K562 (cell line): ENCODE results near the gene PRDX1. TPM values are rescaled to one million over a fixed set of nuclear protein-coding genes. Genes with fewer than 3 reads are reported as not detected.

ENCODE experiments used
- ATAC-seq: fragments of 200-7000 bp; cut with Tn5 transposase; 3 replicates; pipeline ENCODE4 v1.9.1; 2020; ENCODE audit warnings: moderate library complexity
- BruUV-seq: library from RNA; stranded (reverse); fragments of 400-500 nt; replicated peaks from 2 replicates; lab custom pipeline; 2021; lab: Mats Ljungman, UMichigan
- CTCF ChIA-PET: fragments of 300-600 bp; formaldehyde crosslinking; extraction: SDS; loops from one replicate; lab custom pipeline; 2021; ENCODE audit warnings: low intra/inter-chr PET ratio; lab: Yijun Ruan, JAX
- POLR2A ChIA-PET: fragments of 300-600, 350-650 bp; sonication (Branson Sonifier 250); formaldehyde crosslinking; extraction: SDS; loops from one replicate; lab custom pipeline; 2021; ENCODE audit warnings: antibody characterized with exemption, inconsistent platforms; lab: Yijun Ruan, JAX
- DNase-seq, 4 experiments: peaks; one replicate each; pipeline versions ENCODE4 v3.0.0 to v3.0.0-alpha.2; 2011 to 2018; ENCODE audit warnings: low spot score in 3 of 4, mixed read lengths in 3 of 4; ENCODE audit errors: extremely low read depth in 1 of 4
- FAIRE-seq: peaks from 2 replicates; lab custom pipeline; 2011; peaks lifted over from hg19 to GRCh38; lab: Jason Lieb, UNC
- H2AFZ ChIP-seq: 2 replicates; pipeline ENCODE4 v1.6.0; 2011; ENCODE audit warnings: low read depth, low read length, control low read depth, inconsistent platforms
- H3K27ac ChIP-seq: fragments of 200-600 bp; 3 replicates; pipeline ENCODE4 v1.8.0; 2011; ENCODE audit warnings: low read depth, mild to moderate bottlenecking, control low read depth, inconsistent platforms, low read length, moderate library complexity, mixed read lengths; ENCODE audit errors: extremely low read depth
- H3K27me3 ChIP-seq, 2 experiments: fragments of 300-600 bp in 1 of 2; 2 replicates in 1 of 2; 3 replicates in 1 of 2; pipeline versions ENCODE4 v1.6.0 to v1.8.0; 2011; ENCODE audit warnings: inconsistent platforms in 2 of 2, low read length in 2 of 2, mild to moderate bottlenecking in 1 of 2, mixed read lengths in 1 of 2, moderate library complexity in 1 of 2; ENCODE audit not compliant: control insufficient read depth in 2 of 2, insufficient read depth in 2 of 2
- H3K36me3 ChIP-seq: fragments of 300-600 bp; 3 replicates; pipeline ENCODE4 v1.8.0; 2011; ENCODE audit warnings: mild to moderate bottlenecking, low read length, inconsistent platforms; ENCODE audit not compliant: control insufficient read depth, insufficient read depth
- H3K4me1 ChIP-seq, 2 experiments: fragments of 200-600 bp in 1 of 2; replicated peaks in 1 of 2; 2 replicates in 1 of 2; 3 replicates in 1 of 2; pipeline versions ENCODE4 v1.5.1 to v1.8.0; 2011; ENCODE audit warnings: inconsistent platforms in 2 of 2, low read length in 2 of 2, mild to moderate bottlenecking in 1 of 2, mixed read lengths in 1 of 2, moderate library complexity in 1 of 2; ENCODE audit not compliant: control insufficient read depth in 2 of 2, insufficient read depth in 2 of 2
- H3K4me2 ChIP-seq: 2 replicates; pipeline ENCODE4 v1.6.1; 2011; ENCODE audit warnings: low read length, control low read depth, inconsistent platforms, mixed read lengths; ENCODE audit not compliant: insufficient read depth
- H3K4me3 ChIP-seq: fragments of 200-600 bp; sonication (generic), shearing (Covaris generic); 2 replicates; pipeline ENCODE4 v1.5.1; 2016; ENCODE audit warnings: control low read depth, inconsistent platforms
- H3K79me2 ChIP-seq: fragments of 200-600 bp; 3 replicates; pipeline ENCODE4 v1.8.0; 2011; ENCODE audit warnings: low read length, inconsistent platforms; ENCODE audit not compliant: control insufficient read depth, insufficient read depth
- H3K9ac ChIP-seq, 2 experiments: 2 replicates each; pipeline versions ENCODE4 v1.6.0 to v1.6.1; 2011; ENCODE audit warnings: low read depth in 2 of 2, low read length in 2 of 2, control low read depth in 1 of 2, inconsistent platforms in 1 of 2, mild to moderate bottlenecking in 1 of 2, mixed read lengths in 1 of 2; ENCODE audit not compliant: insufficient read depth in 1 of 2
- H3K9me1 ChIP-seq: one replicate; pipeline ENCODE4 v1.6.0; 2011; ENCODE audit warnings: inconsistent platforms, mild to moderate bottlenecking, low read length, moderate library complexity; ENCODE audit not compliant: control insufficient read depth, insufficient read depth
- H3K9me3 ChIP-seq: replicated peaks from 2 replicates; pipeline ENCODE4 v1.5.1; 2011; ENCODE audit warnings: low read depth, low read length, inconsistent platforms; ENCODE audit not compliant: control insufficient read depth, insufficient read depth
- H4K20me1 ChIP-seq: replicated peaks from 2 replicates; pipeline ENCODE4 v1.6.1; 2011; ENCODE audit warnings: low read length, inconsistent platforms, mixed read lengths; ENCODE audit not compliant: control insufficient read depth, insufficient read depth
- ARNT ChIP-seq, 2 experiments: fragments of 450-650 bp; IDR thresholded peaks; 2 replicates each; pipeline ENCODE4 v1.6.1; 2016; ENCODE audit warnings: mild to moderate bottlenecking in 1 of 2
- GTF2A2 ChIP-seq: IDR thresholded peaks from 2 replicates; pipeline ENCODE4 v1.6.1; 2016; ENCODE audit warnings: mild to moderate bottlenecking, missing genetic modification characterization, missing compliant biosample characterization
- SIX5 ChIP-seq, 2 experiments: IDR thresholded peaks; 2 replicates each; pipeline ENCODE4 v1.6.1; 2011; ENCODE audit warnings: low read length in 2 of 2, borderline replicate concordance in 1 of 2, low read depth in 1 of 2, mild to moderate bottlenecking in 1 of 2, moderate library complexity in 1 of 2; ENCODE audit not compliant: insufficient read depth in 1 of 2
- YY1 ChIP-seq, 3 experiments: IDR thresholded peaks; 2 replicates each; pipeline ENCODE4 v1.6.1; 2011; ENCODE audit warnings: low read length in 2 of 3, mild to moderate bottlenecking in 2 of 3, moderate library complexity in 2 of 3, borderline replicate concordance in 1 of 3, control low read depth in 1 of 3, low read depth in 1 of 3; ENCODE audit not compliant: insufficient read depth in 3 of 3, insufficient replicate concordance in 2 of 3, control insufficient read depth in 1 of 3, insufficient read length in 1 of 3; ENCODE audit errors: extremely low read depth in 1 of 3
- ZNF121 ChIP-seq: sonication (generic); formaldehyde crosslinking; conservative IDR thresholded peaks from 2 replicates; pipeline ENCODE4 v1.8.0; 2022; ENCODE audit warnings: missing genetic modification reagents
- ZNF324 ChIP-seq: fragments of 250-450 bp; sonication (Bioruptor Pico); IDR thresholded peaks from 2 replicates; pipeline ENCODE4 v1.4.0; 2020; ENCODE audit warnings: mild to moderate bottlenecking
- ZNF445 ChIP-seq: fragments of 250-450 bp; sonication (Bioruptor Pico); IDR thresholded peaks from 2 replicates; pipeline ENCODE4 v1.4.0; 2020; ENCODE audit warnings: low read depth, mild to moderate bottlenecking, moderate library complexity
- WGBS: fragments of 100-300 bp; shearing (Covaris generic); methylation state at CpG from one replicate; pipeline ENCODE4 v1.1.6; 2016; ENCODE audit warnings: low coverage, mixed read lengths; ENCODE audit not compliant: insufficient coverage; ENCODE audit errors: missing lambda C conversion rate; 5-methylcytosine and 5-hydroxymethylcytosine counted together
- in situ Hi-C: fragments of 300-500 bp; cut with MboI; formaldehyde crosslinking; loops from 4 replicates; pipeline ENCODE4 v1.15.0; 2018; ENCODE audit warnings: inconsistent platforms, mixed read lengths
- intact Hi-C: fragments of 100-400 bp; cut with micrococcal nuclease; formaldehyde crosslinking; loops from 2 replicates; pipeline ENCODE4 v1.14.2; 2022
- polyA plus RNA-seq, 8 experiments: library from polyadenylated mRNA; depleted of rRNA in 4 of 8; stranded (reverse) in 5 of 8; unstranded in 3 of 8; fragments of >200 nt; fragmentation: Nextera tagmentation in 2 of 8; fragmentation: Illumina TruSeq in 1 of 8; extraction: Ambion mirVana in 2 of 8; extraction: Trizol in 1 of 8; gene quantifications; 2 replicates each; pipeline versions ENCODE4 v1.2.1 to v1.2.3, GENCODE V29; 2011 to 2014; ENCODE audit warnings: inconsistent platforms in 1 of 8, missing spikeins in 1 of 8
- total RNA-seq, 7 experiments: library from RNA; depleted of rRNA in 6 of 7; stranded (reverse); fragments of >200 nt in 6 of 7; fragmentation: Illumina TruSeq in 2 of 7; extraction: Trizol in 2 of 7; gene quantifications; 2 replicates each; pipeline versions ENCODE4 v1.2.1 to v1.2.3, GENCODE V29; 2011 to 2021; ENCODE audit warnings: low replicate concordance in 1 of 7

The PRDX1 gene
- total and polyA plus RNA-seq, 9 of the 15 experiments (the other 6 are each of a cell fraction or from before 2014, with no cell fraction given), result 748 to 2,388 (median 1,045) TPM

DNA sequence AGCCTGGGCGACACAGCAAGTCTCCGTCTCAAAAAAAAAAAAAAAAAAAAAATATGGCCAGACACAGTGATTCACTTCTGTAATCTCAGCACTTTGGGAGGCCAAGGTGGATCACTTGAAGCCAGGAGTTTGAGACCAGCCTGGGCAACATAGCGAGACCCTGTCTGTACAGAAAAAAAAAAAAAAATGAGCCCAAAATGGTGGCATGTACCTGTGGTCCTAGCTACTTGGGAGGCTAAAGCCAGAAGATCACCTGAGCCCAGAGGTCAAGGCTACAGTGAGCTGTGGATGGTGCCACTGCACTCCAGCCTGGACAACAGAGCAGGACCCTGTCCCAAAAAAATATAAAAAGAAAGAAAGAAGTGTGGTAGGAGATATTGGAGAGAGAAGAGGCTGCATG, 29.0 kb downstream of the PRDX1 start:
- POLR2A ChIA-PET, result interaction anchor here (0.5 to 1.9 kb wide), 17 partner anchors 15 to 771 kb away, joined by 3 to 10 read pairs (median 3); partner anchors contain the start of genes MUTYH, NASP, PRDX1 and RPS8
- H4K20me1 ChIP-seq, result no peaks in the 10 kb centered on the region
- 73% methylated on average over 3 of the region's 3 CpGs for WGBS
- peaks cover 9 to 20% of the 10 kb centered on the region in 2 experiments; a peak in 4 of 5 replicates for H3K4me1 ChIP-seq
- no peak overlapping the region for H3K9ac ChIP-seq
- peaks cover 4% of the 10 kb centered on the region; the same call in 1 of the 2 replicates for H3K9me3 ChIP-seq
- CTCF ChIA-PET, result interaction anchor here (0.7 to 5.8 kb wide), 7 partner anchors 133 to 784 kb away, joined by 3 to 106 read pairs (median 3); partner anchors contain the start of genes MUTYH and TOE1
- no peaks in the 10 kb centered on the region for H3K36me3 ChIP-seq
- H3K27me3 ChIP-seq, result no peaks in the 10 kb centered on the region
- no peak overlapping the region for H2AFZ ChIP-seq
- TF ChIP-seq ZNF324 (CRISPR knock-in tag) (no peak), ARNT (IDR thresholded peaks at IDR 0.05) (0 out of 4 replicates have a peak, but pooled peaks of 1 of the 2 experiments have one; percentile 42), GTF2A2 (tag) (no peak), ZNF121 (peak; percentile 32; the same call in 1 of the 2 replicates), SIX5 (IDR thresholded peaks at IDR 0.05; ENCODE audit: borderline replicate concordance in 1 of 2, insufficient read depth in 1 of 2, low read depth in 1 of 2, low read length in 2 of 2) (no peak), ZNF445 (no peak), YY1 (IDR thresholded peaks at IDR 0.05; ENCODE audit: borderline replicate concordance in 1 of 3, control insufficient read depth in 1 of 3, extremely low read depth in 1 of 3, insufficient read depth in 3 of 3, insufficient read length in 1 of 3, insufficient replicate concordance in 2 of 3, low read depth in 1 of 3, low read length in 2 of 3) (peak in 1 of 3 experiments; percentile 10)
- TF ChIP-seq, all 486 proteins: peak for 3
- DNase-seq, result no peak
- no peak for ATAC-seq
- FAIRE-seq, result no peak
- in situ Hi-C loops (loop anchor here (5.0 to 10.0 kb wide), 3 partner anchors 145 to 688 kb away; partner anchors contain the start of genes BTBD19, DYNLT4, HECTD3 and PLK3), intact Hi-C loops (loop anchor here (1.0 to 5.0 kb wide), 5 partner anchors 132 to 760 kb away; partner anchors contain the start of genes MUTYH, RNU5D-1 and TOE1)
- H3K27ac ChIP-seq, result no peak overlapping the region
- BruUV-seq, result no TSS peak
- no peaks in the 10 kb centered on the region for H3K9me1 ChIP-seq
- H3K4me2 ChIP-seq, result no peak overlapping the region
- no peak overlapping the region for H3K4me3 ChIP-seq
- no peaks in the 10 kb centered on the region for H3K79me2 ChIP-seq
